Liver (tissue), 9 donors: ENCODE data around the gene SAMD8. TPM values are rescaled to one million over a fixed set of nuclear protein-coding genes. Genes with fewer than 3 reads are reported as not detected.

Source experiments
- DNase-seq: peaks from one replicate; pipeline ENCODE4 v3.0.0-alpha.2; 2017; ENCODE audit warnings: low spot score
- H3K27ac ChIP-seq, 2 donors: one replicate each; pipeline ENCODE4 v1.7.0; 2013; ENCODE audit warnings: inconsistent platforms in 2 of 2, low read length in 2 of 2, control low read depth in 1 of 2, low read depth in 1 of 2, mild to moderate bottlenecking in 1 of 2
- H3K27me3 ChIP-seq, 4 donors: one replicate each; pipeline versions ENCODE4 v1.6.1 to v1.7.0; 2013; ENCODE audit warnings: low read length in 3 of 4, inconsistent platforms in 1 of 4, mild to moderate bottlenecking in 1 of 4, moderate library complexity in 1 of 4; ENCODE audit not compliant: control insufficient read depth in 4 of 4, insufficient read depth in 4 of 4
- H3K36me3 ChIP-seq, 4 donors: one replicate each; pipeline versions ENCODE4 v1.6.1 to v1.7.0; 2013; ENCODE audit warnings: low read length in 3 of 4, mild to moderate bottlenecking in 3 of 4, low read depth in 1 of 4, moderate library complexity in 1 of 4; ENCODE audit not compliant: control insufficient read depth in 4 of 4, insufficient read depth in 3 of 4
- H3K4me1 ChIP-seq, 4 donors: one replicate each; pipeline versions ENCODE4 v1.6.1 to v1.7.0; 2013; ENCODE audit warnings: low read length in 3 of 4, mild to moderate bottlenecking in 3 of 4, moderate library complexity in 1 of 4; ENCODE audit not compliant: control insufficient read depth in 4 of 4, insufficient read depth in 4 of 4
- H3K4me3 ChIP-seq, 3 donors: one replicate each; pipeline versions ENCODE4 v1.6.1 to v1.7.0; 2013; ENCODE audit warnings: low read length in 3 of 3, control low read depth in 1 of 3, low read depth in 1 of 3, mild to moderate bottlenecking in 1 of 3
- H3K9ac ChIP-seq, 2 donors: one replicate each; pipeline ENCODE4 v1.7.0; 2013; ENCODE audit warnings: low read length in 2 of 2, mild to moderate bottlenecking in 2 of 2, moderate library complexity in 2 of 2, control low read depth in 1 of 2, low read depth in 1 of 2
- H3K9me3 ChIP-seq, 4 donors: one replicate each; pipeline versions ENCODE4 v1.6.1 to v1.7.0; 2013; ENCODE audit warnings: low read length in 3 of 4; ENCODE audit not compliant: control insufficient read depth in 4 of 4
- CTCF ChIP-seq: fragments of 150-350 bp; IDR thresholded peaks from 2 replicates; pipeline ENCODE4 v1.5.1; 2017; ENCODE audit warnings: improper control_type of control experiment, low read depth, low read length; ENCODE audit not compliant: missing input control
- EGR1 ChIP-seq, 2 donors: IDR thresholded peaks; 2 replicates each; pipeline ENCODE4 v1.6.1; 2016 to 2018; ENCODE audit warnings: antibody characterized with exemption in 2 of 2, low read depth in 2 of 2
- FOXA2 ChIP-seq: IDR thresholded peaks from 2 replicates; pipeline ENCODE4 v1.6.1; 2016; ENCODE audit warnings: antibody characterized with exemption
- GABPA ChIP-seq, 2 donors: IDR thresholded peaks in 1 of 2; conservative IDR thresholded peaks in 1 of 2; 2 replicates each; pipeline ENCODE4 v1.6.1; 2016; ENCODE audit warnings: antibody characterized with exemption in 2 of 2, mild to moderate bottlenecking in 1 of 2, moderate library complexity in 1 of 2
- HNF4A ChIP-seq, 2 donors: conservative IDR thresholded peaks; 2 replicates each; pipeline ENCODE4 v1.6.1; 2016; ENCODE audit warnings: antibody characterized with exemption in 2 of 2, mild to moderate bottlenecking in 2 of 2
- HNF4G ChIP-seq: IDR thresholded peaks from 2 replicates; pipeline ENCODE4 v1.6.1; 2016; ENCODE audit warnings: antibody characterized with exemption
- JUND ChIP-seq, 2 donors: IDR thresholded peaks; 2 replicates each; pipeline ENCODE4 v1.6.1; 2016; ENCODE audit warnings: antibody characterized with exemption in 2 of 2
- MAX ChIP-seq: IDR thresholded peaks from 2 replicates; pipeline ENCODE4 v1.6.1; 2016; ENCODE audit warnings: antibody characterized with exemption
- NR2F2 ChIP-seq: IDR thresholded peaks from 2 replicates; pipeline ENCODE4 v1.6.1; 2016; ENCODE audit warnings: antibody characterized with exemption
- RAD21 ChIP-seq, 2 donors: IDR thresholded peaks; 2 replicates each; pipeline ENCODE4 v1.6.1; 2016; ENCODE audit warnings: antibody characterized with exemption in 2 of 2, mild to moderate bottlenecking in 2 of 2
- REST ChIP-seq: IDR thresholded peaks from 2 replicates; pipeline ENCODE4 v1.6.1; 2016; ENCODE audit warnings: antibody characterized with exemption, mild to moderate bottlenecking
- RXRA ChIP-seq, 2 donors: IDR thresholded peaks; 2 replicates each; pipeline ENCODE4 v1.6.1; 2017 to 2018; ENCODE audit warnings: antibody characterized with exemption in 2 of 2, mild to moderate bottlenecking in 1 of 2
- SP1 ChIP-seq: IDR thresholded peaks from 2 replicates; pipeline ENCODE4 v1.6.1; 2018; ENCODE audit warnings: antibody characterized with exemption, mild to moderate bottlenecking
- TAF1 ChIP-seq: conservative IDR thresholded peaks from 2 replicates; pipeline ENCODE4 v1.6.1; 2016; ENCODE audit warnings: antibody characterized with exemption, mild to moderate bottlenecking
- YY1 ChIP-seq: IDR thresholded peaks from 2 replicates; pipeline ENCODE4 v1.6.1; 2016; ENCODE audit warnings: antibody characterized with exemption, mild to moderate bottlenecking
- ZBTB33 ChIP-seq: IDR thresholded peaks from 2 replicates; pipeline ENCODE4 v1.6.1; 2016; ENCODE audit warnings: antibody characterized with exemption
- WGBS: extraction: QIAGEN DNeasy Blood & Tissue Kit; methylation state at CpG from one replicate; pipeline ENCODE4 v1.1.7; 2013; 5-methylcytosine and 5-hydroxymethylcytosine counted together
- polyA plus RNA-seq, 2 donors: library from polyadenylated mRNA; stranded (reverse) in 1 of 2; unstranded in 1 of 2; fragments of 200-250 nt in 1 of 2; fragments of >200 nt in 1 of 2; fragmentation: Nextera tagmentation in 1 of 2; extraction: Ambion mirVana in 1 of 2; gene quantifications; one replicate each; pipeline versions ENCODE4 v1.2.1 to v1.2.3, GENCODE V29; 2013 to 2015
- total RNA-seq, 2 donors: library from RNA; depleted of rRNA; stranded (reverse); fragments of >200 nt; gene quantifications; one replicate each; pipeline ENCODE4 v1.2.3, GENCODE V29; 2014
- donor health status: healthy.
- donor health status: healthy.
- donor health status: healthy.
- donor health status: healthy.
- donor health status: healthy.

SAMD8 gene
- total and polyA plus RNA-seq, 4 donors, result 2.8 to 10.3 (median 4.1) TPM

DNA sequence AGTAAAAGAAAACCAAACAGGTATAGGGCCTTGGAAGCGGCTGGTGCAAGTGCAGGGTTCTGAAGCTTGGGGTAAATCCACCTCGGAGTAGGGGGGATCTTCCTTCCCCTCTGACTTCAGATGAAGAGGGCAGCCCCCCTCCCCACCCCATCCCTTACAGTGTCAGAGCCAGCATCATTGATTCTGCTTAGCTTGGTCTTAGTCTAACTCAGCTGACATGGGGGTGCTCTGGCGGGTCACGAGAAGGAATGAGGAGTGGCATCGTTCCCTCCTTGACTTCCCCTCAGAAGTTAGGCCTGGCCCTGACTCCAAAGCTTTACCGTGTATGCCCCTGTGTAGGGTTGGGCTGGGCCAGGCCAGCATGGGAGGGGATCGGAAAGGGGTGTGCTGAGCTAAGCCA, 44.2 kb upstream of the SAMD8 start:
- DNase-seq, result no peak
- WGBS, result 94% methylated on average over 7 of the region's 7 CpGs
- H3K4me3 ChIP-seq, result no peak overlapping the region

GRCh38 chr10:75068523-75068922, 42.9 kb upstream of the SAMD8 start:
- Histone ChIP-seq H3K4me3 (no peak overlapping the region), H3K9ac (no peak overlapping the region), H3K27me3 (no peaks in the 10 kb centered on the region), H3K36me3 (no peaks in the 10 kb centered on the region), H3K27ac (no peak overlapping the region), H3K9me3 (no peaks in the 10 kb centered on the region), H3K4me1 (no peaks in the 10 kb centered on the region)
- DNase-seq, result no peak
- TF ChIP-seq FOXA2 (no peak), HNF4A (conservative IDR thresholded peaks at IDR 0.05) (no peak), RXRA (IDR thresholded peaks at IDR 0.05) (no peak), JUND (IDR thresholded peaks at IDR 0.05) (no peak), CTCF (no peak), RAD21 (IDR thresholded peaks at IDR 0.05) (no peak), NR2F2 (no peak), GABPA (IDR thresholded peaks at IDR 0.05 in 1 of 2, conservative IDR thresholded peaks at IDR 0.05 in 1 of 2) (no peak), TAF1 (no peak), HNF4G (no peak), SP1 (no peak), MAX (no peak), YY1 (no peak), REST (no peak)
- 90% methylated on average over 6 of the region's 6 CpGs for WGBS

More for the DNA sequence above, 44.2 kb upstream of the SAMD8 start:
- no peaks in the 10 kb centered on the region for H3K4me1 ChIP-seq
- no peak overlapping the region for H3K9ac ChIP-seq
- no peak for TF ChIP-seq ZBTB33
- no peak for TF ChIP-seq RAD21 (IDR thresholded peaks at IDR 0.05)
- TF ChIP-seq TAF1, result no peak
- TF ChIP-seq JUND (IDR thresholded peaks at IDR 0.05), result no peak
- no peak for TF ChIP-seq CTCF
- no peak for TF ChIP-seq FOXA2
- TF ChIP-seq YY1, result no peak
- TF ChIP-seq NR2F2, result no peak
- no peak for TF ChIP-seq EGR1 (IDR thresholded peaks at IDR 0.05; ENCODE audit: low read depth in 2 of 2)
- TF ChIP-seq MAX, result no peak
- no peak for TF ChIP-seq GABPA (IDR thresholded peaks at IDR 0.05 in 1 of 2, conservative IDR thresholded peaks at IDR 0.05 in 1 of 2)
- H3K27ac ChIP-seq, result no peak overlapping the region
- no peaks in the 10 kb centered on the region for H3K36me3 ChIP-seq
- H3K9me3 ChIP-seq, result no peaks in the 10 kb centered on the region
- no peaks in the 10 kb centered on the region for H3K27me3 ChIP-seq
